ENCODE results near the gene TNNT3.

The TNNT3 gene

GRCh38 chr11:1924181-1924580, 4.7 kb downstream of the TNNT3 start:
- no peak for DNase-seq

GRCh38 chr11:1924646-1925372, 5.3 kb downstream of the TNNT3 start:
- no peak for DNase-seq

- DNase-seq, result no peak
Observed at GRCh38 chr11:1925373-1926155, 6.1 kb downstream of the TNNT3 start.

GRCh38 chr11:1926156-1927025, 6.9 kb downstream of the TNNT3 start:
- DNase-seq, result no peak

GRCh38 chr11:1927026-1927847, 7.7 kb downstream of the TNNT3 start:
- no peak for DNase-seq

- DNase-seq, result no peak
Observed at GRCh38 chr11:1927848-1928469, 8.5 kb downstream of the TNNT3 start.

GRCh38 chr11:1928470-1928890, 9.0 kb downstream of the TNNT3 start:
- no peak for DNase-seq

- no peak for DNase-seq
Observed at GRCh38 chr11:1928891-1929541, 9.5 kb downstream of the TNNT3 start.

GRCh38 chr11:1929621-1930461, 10.3 kb downstream of the TNNT3 start:
- DNase-seq, result no peak

GRCh38 chr11:1930462-1930830, 10.9 kb downstream of the TNNT3 start:
- no peak for DNase-seq

- DNase-seq, result no peak
Observed at GRCh38 chr11:1931341-1932104, 12.0 kb downstream of the TNNT3 start.

- no peak for DNase-seq
Observed at GRCh38 chr11:1932105-1932480, 12.6 kb downstream of the TNNT3 start.

- DNase-seq, result no peak
Observed at GRCh38 chr11:1932681-1933080, 13.2 kb downstream of the TNNT3 start.

GRCh38 chr11:1933416-1934334, 14.2 kb downstream of the TNNT3 start:
- DNase-seq, result no peak

- DNase-seq, result no peak
Observed at GRCh38 chr11:1934335-1935155, 15.0 kb downstream of the TNNT3 start.

GRCh38 chr11:1935156-1936071, 15.9 kb downstream of the TNNT3 start:
- DNase-seq, result no peak

Data from NCI-H2171 (cell line).